ENCODE results near the gene LRP1.

Gene LRP1

DNA sequence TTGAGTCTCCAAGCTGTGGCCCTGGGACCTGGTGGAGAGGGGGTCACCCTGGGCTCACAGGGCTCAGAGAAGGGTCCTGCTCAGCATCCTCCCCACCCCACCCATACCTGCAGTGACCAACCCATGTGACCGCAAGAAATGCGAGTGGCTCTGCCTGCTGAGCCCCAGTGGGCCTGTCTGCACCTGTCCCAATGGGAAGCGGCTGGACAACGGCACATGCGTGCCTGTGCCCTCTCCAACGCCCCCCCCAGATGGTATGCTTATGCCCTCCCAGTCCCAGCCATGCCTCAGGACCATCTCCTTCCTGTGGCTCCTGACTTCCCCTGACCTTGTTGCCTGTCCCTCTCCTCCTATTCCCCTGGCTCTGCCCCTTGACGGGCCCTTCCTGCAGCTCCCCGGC, 81.6 kb downstream of the LRP1 start:
- TF ChIP-seq, protein P1, sequence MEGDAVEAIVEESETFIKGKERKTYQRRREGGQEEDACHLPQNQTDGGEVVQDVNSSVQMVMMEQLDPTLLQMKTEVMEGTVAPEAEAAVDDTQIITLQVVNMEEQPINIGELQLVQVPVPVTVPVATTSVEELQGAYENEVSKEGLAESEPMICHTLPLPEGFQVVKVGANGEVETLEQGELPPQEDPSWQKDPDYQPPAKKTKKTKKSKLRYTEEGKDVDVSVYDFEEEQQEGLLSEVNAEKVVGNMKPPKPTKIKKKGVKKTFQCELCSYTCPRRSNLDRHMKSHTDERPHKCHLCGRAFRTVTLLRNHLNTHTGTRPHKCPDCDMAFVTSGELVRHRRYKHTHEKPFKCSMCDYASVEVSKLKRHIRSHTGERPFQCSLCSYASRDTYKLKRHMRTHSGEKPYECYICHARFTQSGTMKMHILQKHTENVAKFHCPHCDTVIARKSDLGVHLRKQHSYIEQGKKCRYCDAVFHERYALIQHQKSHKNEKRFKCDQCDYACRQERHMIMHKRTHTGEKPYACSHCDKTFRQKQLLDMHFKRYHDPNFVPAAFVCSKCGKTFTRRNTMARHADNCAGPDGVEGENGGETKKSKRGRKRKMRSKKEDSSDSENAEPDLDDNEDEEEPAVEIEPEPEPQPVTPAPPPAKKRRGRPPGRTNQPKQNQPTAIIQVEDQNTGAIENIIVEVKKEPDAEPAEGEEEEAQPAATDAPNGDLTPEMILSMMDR (IDR thresholded peaks at IDR 0.05; ENCODE audit: low read depth, low read length, missing control alignments) = no peak
- no peak for DNase-seq (ENCODE audit: low read depth)
- no peak overlapping the region for H3K4me3 ChIP-seq (ENCODE audit: low read depth, low read length)

- H3K4me3 ChIP-seq (ENCODE audit: low read depth, low read length) = no peak overlapping the region
Measured at GRCh38 chr12:57210461-57210860, 82.2 kb downstream of the LRP1 start.

DNA sequence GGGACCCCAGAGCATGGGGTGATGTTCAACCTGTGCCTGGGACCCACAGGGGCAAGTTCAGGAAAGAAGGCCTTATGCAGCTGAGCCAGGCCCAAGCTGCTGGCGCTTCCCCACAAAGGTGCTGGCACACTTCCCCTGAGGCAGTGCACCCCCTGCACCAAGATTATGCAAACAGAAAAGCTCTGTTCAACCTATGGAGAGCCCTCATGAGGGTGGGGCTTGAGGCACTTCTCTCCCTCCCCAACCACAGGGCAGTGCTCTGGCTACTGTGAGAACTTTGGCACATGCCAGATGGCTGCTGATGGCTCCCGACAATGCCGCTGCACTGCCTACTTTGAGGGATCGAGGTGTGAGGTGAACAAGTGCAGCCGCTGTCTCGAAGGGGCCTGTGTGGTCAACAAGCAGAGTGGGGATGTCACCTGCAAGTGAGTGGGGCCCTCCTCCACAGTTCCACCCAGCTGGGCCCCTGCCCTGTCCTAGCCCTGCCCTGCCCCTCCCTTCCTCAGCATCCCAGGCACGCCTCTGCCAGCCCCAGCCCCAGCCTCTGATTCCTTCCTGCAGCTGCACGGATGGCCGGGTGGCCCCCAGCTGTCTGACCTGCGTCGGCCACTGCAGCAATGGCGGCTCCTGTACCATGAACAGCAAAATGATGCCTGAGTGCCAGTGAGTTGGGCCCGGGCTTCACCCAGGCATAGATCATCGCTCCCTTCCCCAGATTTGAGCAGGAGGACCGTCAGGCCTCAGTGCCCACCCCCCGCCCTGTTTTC, 82.8 kb downstream of the LRP1 start:
- TF ChIP-seq, protein P1 (IDR thresholded peaks at IDR 0.05; ENCODE audit: low read depth, low read length, missing control alignments) = no peak
- no peak overlapping the region for H3K4me3 ChIP-seq (ENCODE audit: low read depth, low read length)
- DNase-seq (ENCODE audit: low read depth) = no peak

More at GRCh38 chr12:57210461-57210860, 82.2 kb downstream of the LRP1 start:
- TF ChIP-seq, protein P1 (IDR thresholded peaks at IDR 0.05; ENCODE audit: low read depth, low read length, missing control alignments) = no peak
- no peak for DNase-seq (ENCODE audit: low read depth)

DNA sequence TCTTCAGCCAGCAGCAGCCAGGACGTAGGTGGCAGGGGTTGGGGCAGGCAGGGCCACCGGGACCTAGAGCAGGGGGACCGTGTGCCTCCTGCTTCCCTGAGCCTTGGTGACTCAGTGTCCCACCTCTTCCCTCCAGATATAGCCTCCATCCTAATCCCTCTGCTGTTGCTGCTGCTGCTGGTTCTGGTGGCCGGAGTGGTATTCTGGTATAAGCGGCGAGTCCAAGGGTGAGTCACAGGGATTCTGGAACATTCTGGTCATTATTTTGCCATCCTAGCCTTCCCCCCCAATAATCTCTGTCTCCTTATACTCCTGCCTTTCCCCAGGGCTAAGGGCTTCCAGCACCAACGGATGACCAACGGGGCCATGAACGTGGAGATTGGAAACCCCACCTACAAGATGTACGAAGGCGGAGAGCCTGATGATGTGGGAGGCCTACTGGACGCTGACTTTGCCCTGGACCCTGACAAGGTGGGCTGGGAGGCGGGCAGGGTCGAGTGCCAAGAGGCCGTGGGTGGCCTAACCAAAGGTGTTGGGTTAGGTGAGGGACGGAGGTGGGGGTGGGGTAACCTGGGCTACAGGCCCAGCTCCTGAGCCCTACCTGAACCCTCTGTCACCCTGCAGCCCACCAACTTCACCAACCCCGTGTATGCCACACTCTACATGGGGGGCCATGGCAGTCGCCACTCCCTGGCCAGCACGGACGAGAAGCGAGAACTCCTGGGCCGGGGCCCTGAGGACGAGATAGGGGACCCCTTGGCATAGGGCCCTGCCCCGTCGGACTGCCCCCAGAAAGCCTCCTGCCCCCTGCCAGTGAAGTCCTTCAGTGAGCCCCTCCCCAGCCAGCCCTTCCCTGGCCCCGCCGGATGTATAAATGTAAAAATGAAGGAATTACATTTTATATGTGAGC, 83.8 kb downstream of the LRP1 start:
- TF ChIP-seq, protein P1 (IDR thresholded peaks at IDR 0.05; ENCODE audit: low read depth, low read length, missing control alignments) = no peak
- DNase-seq (ENCODE audit: low read depth) = no peak
- H3K4me3 ChIP-seq (ENCODE audit: low read depth, low read length) = no peak overlapping the region

GRCh38 chr12:57212701-57213057, 84.4 kb downstream of the LRP1 start:
- H3K4me3 ChIP-seq (ENCODE audit: low read depth, low read length) = no peak overlapping the region
- DNase-seq (ENCODE audit: low read depth) = no peak
- TF ChIP-seq, protein P1 (IDR thresholded peaks at IDR 0.05; ENCODE audit: low read depth, low read length, missing control alignments) = no peak

GRCh38 chr12:57213058-57213715, 84.9 kb downstream of the LRP1 start:
- DNase-seq (ENCODE audit: low read depth) = no peak
- H3K4me3 ChIP-seq (ENCODE audit: low read depth, low read length) = no peak overlapping the region
- TF ChIP-seq, protein P1 (IDR thresholded peaks at IDR 0.05; ENCODE audit: low read depth, low read length, missing control alignments) = peak; percentile 95
